ENCODE measurements around the gene AFTPH. TPM values are rescaled to one million over a fixed set of nuclear protein-coding genes. Genes with fewer than 3 reads are reported as not detected.
"Not testable (repeated sequence)": the region's sequence is repeated elsewhere in the genome, so short reads cannot be mapped to it uniquely, and the experiment has no call there.

Gene AFTPH
- polyA plus RNA-seq, 2 of the 4 experiments (the other 2 are of a cell fraction), result 24.0 to 51.4 TPM

DNA sequence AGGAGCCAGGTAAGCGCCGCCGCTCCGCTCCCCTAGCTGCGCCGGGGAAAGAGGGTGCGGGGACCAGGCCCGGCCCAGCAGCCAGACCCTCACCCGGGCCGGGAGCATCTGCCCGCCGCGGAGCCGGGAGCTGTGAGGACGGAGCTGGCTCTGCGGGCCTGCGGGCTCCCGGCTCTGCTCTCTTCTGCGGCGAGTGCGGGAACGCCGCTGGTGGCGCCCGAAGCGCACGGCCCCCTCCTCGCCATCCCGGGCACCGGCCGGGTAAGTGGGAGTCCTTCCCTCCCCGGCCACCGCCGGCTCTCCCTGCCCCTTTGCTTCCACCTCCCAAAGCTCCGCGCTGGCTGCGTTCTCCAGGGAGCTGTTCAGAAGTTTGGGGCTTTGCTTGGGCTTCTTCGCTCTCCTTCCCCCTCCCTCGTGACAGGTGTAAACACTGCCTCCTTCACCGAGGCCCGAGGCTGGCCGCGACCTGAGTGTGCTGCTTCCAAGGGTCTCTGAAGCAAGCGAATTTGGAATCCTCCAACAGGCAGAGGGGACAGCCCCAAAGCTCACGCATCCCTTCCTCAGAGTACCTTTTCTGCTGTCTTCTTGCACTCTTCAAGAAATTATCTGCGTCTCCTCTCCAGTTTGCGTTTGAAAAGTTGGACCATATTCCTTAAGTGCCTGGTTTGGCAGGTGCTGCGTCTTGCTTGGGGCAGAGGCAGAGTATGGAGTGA lies 632 bp downstream of the AFTPH start:
- Histone ChIP-seq H3K9me3 (no peaks in the 10 kb centered on the region), H3K4me1 (peaks cover 15% of the 10 kb centered on the region; the same call in 2 of the 3 replicates), H3K4me3 (peak overlapping the region; percentile 89), H3K4me2 (peak overlapping the region; percentile 93), H3K27ac (peak overlapping the region; percentile 86 to 96)
- WGBS (ENCODE audit: missing lambda C conversion rate), result under 1% methylated on average over 22 of the region's 48 CpGs
- ChIA-PET CTCF (interaction anchor here (1.0 to 3.3 kb wide), 19 partner anchors 10 to 353 kb away, joined by 3 to 63 read pairs (median 11); no protein-coding TSS in a partner anchor), POLR2A (interaction anchor here (0.8 to 1.9 kb wide), 8 partner anchors 10 to 335 kb away, joined by 3 to 9 read pairs (median 4); partner anchors contain the start of gene SERTAD2)
- FAIRE-seq (no peak), DNase-seq (ENCODE audit: low read depth in 1 of 2, low spot score in 1 of 2) (peak; percentile 26 to 28), ATAC-seq (peak; percentile 69 to 73)
- TF ChIP-seq PHF8 (IDR thresholded peaks at IDR 0.05; ENCODE audit: borderline replicate concordance, low read depth), result peak; percentile 96; the same call in 1 of the 2 replicates
- TF ChIP-seq KDM5A (IDR thresholded peaks at IDR 0.05), result peak; percentile 53; the same call in 1 of the 2 replicates
- no peak for TF ChIP-seq RNF2 (IDR thresholded peaks at IDR 0.05; ENCODE audit: borderline replicate concordance, low read depth)

DNA sequence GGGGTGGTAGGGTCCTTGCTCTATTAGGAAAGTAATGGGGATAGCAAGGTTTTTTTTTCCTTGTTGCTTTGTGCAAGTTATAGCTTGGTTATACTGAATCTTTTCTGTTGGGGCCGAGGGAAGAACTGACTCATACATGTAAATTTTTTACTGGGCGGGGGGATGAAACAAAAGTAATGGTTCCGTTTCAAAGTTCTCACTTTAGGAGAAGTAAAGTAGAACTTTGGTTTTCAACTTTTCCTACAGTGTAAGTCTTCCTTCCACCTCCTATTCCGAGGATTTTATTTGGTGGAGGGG lies 1.1 kb downstream of the AFTPH start:
- TF ChIP-seq RFX5 (IDR thresholded peaks at IDR 0.05), result no peak
- no peak for TF ChIP-seq FOSB (CRISPR knock-in tag; IDR thresholded peaks at IDR 0.05)
- TF ChIP-seq RCOR1 (IDR thresholded peaks at IDR 0.05; ENCODE audit: low read depth, low read length), result no peak
- TF ChIP-seq KDM5A (IDR thresholded peaks at IDR 0.05), result no peak
- TF ChIP-seq GATA3 (IDR thresholded peaks at IDR 0.05; ENCODE audit: borderline replicate concordance), result no peak
- Histone ChIP-seq H3K4me2 (peak overlapping the region; percentile 93), H3K4me3 (peak overlapping the region; percentile 89), H3K9me3 (no peaks in the 10 kb centered on the region), H3K4me1 (peaks cover 15% of the 10 kb centered on the region; the same call in 2 of the 3 replicates), H3K27ac (peak overlapping the region; percentile 86 to 96; a peak in 5 of 6 replicates)
- CTCF ChIA-PET, result interaction anchor here (1.0 to 3.3 kb wide), 6 partner anchors 29 to 348 kb away, joined by 3 to 63 read pairs (median 5); no protein-coding TSS in a partner anchor
- ATAC-seq, result no peak
- POLR2A ChIA-PET, result interaction anchor here (1.1 to 1.9 kb wide), 2 partner anchors 72 to 334 kb away, joined by 3 to 9 read pairs; no protein-coding TSS in a partner anchor
- no peak for DNase-seq (ENCODE audit: low read depth in 1 of 2, low spot score in 1 of 2)
- no peak for FAIRE-seq
- WGBS (ENCODE audit: missing lambda C conversion rate), result 8% methylated on average over 4 of the region's 4 CpGs

DNA sequence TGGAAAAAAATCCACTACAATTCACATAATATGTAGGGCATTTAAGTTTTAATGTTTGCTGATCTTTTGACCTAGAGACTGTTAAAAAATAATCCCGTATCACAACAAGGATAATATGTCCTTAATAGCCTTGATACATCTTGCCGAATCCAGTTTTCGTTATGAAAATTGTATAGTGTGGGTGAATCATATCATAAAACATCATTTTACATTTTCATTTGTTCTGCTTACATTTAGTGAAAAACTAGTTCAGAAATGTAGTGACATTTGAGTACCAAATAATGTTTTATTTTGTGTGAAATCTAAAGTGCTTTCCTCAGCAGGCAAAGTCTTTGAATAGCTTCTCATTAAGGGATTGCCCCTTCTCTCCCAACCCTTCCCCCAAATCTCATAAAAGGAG lies 1.9 kb downstream of the AFTPH start:
- FAIRE-seq, result no peak
- no peak for TF ChIP-seq CHD4 (IDR thresholded peaks at IDR 0.05; ENCODE audit: borderline replicate concordance)
- TF ChIP-seq, protein P1, sequence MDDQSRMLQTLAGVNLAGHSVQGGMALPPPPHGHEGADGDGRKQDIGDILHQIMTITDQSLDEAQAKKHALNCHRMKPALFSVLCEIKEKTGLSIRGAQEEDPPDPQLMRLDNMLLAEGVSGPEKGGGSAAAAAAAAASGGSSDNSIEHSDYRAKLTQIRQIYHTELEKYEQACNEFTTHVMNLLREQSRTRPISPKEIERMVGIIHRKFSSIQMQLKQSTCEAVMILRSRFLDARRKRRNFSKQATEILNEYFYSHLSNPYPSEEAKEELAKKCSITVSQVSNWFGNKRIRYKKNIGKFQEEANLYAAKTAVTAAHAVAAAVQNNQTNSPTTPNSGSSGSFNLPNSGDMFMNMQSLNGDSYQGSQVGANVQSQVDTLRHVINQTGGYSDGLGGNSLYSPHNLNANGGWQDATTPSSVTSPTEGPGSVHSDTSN (IDR thresholded peaks at IDR 0.05), result no peak
- no peak for TF ChIP-seq RAD21 (conservative IDR thresholded peaks at IDR 0.05 in 1 of 2, IDR thresholded peaks at IDR 0.05 in 1 of 2)
- no peak for TF ChIP-seq ESRRA (IDR thresholded peaks at IDR 0.05; ENCODE audit: borderline replicate concordance, low read length)
- no peak for TF ChIP-seq TP53 (CRISPR knock-in tag; IDR thresholded peaks at IDR 0.05)
- TF ChIP-seq MYC (IDR thresholded peaks at IDR 0.05; ENCODE audit: borderline replicate concordance, low read length), result no peak
- TF ChIP-seq, protein P2, sequence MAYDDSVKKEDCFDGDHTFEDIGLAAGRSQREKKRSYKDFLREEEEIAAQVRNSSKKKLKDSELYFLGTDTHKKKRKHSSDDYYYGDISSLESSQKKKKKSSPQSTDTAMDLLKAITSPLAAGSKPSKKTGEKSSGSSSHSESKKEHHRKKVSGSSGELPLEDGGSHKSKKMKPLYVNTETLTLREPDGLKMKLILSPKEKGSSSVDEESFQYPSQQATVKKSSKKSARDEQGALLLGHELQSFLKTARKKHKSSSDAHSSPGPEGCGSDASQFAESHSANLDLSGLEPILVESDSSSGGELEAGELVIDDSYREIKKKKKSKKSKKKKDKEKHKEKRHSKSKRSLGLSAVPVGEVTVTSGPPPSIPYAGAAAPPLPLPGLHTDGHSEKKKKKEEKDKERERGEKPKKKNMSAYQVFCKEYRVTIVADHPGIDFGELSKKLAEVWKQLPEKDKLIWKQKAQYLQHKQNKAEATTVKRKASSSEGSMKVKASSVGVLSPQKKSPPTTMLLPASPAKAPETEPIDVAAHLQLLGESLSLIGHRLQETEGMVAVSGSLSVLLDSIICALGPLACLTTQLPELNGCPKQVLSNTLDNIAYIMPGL (CRISPR knock-in tag; IDR thresholded peaks at IDR 0.05; ENCODE audit: borderline replicate concordance), result no peak
- TF ChIP-seq SMC3 (IDR thresholded peaks at IDR 0.05), result no peak
- TF ChIP-seq HOXA7 (CRISPR knock-in tag; IDR thresholded peaks at IDR 0.05), result no peak
- no peak for DNase-seq (ENCODE audit: low read depth in 1 of 2, low spot score in 1 of 2)
- 86% methylated on average over 3 of the region's 3 CpGs for WGBS (ENCODE audit: missing lambda C conversion rate)
- no peak for ATAC-seq
- Histone ChIP-seq H3K9me3 (no peaks in the 10 kb centered on the region), H3K4me1 (peaks cover 15% of the 10 kb centered on the region; the same call in 2 of the 3 replicates), H3K27ac (no peak overlapping the region), H3K4me2 (peak overlapping the region; percentile 93), H3K4me3 (no peak overlapping the region)
- CTCF ChIA-PET, result interaction anchor here (0.6 to 1.9 kb wide), 3 partner anchors 120 to 347 kb away, joined by 3 to 6 read pairs (median 4); no protein-coding TSS in a partner anchor
- POLR2A ChIA-PET, result no interaction called here

DNA sequence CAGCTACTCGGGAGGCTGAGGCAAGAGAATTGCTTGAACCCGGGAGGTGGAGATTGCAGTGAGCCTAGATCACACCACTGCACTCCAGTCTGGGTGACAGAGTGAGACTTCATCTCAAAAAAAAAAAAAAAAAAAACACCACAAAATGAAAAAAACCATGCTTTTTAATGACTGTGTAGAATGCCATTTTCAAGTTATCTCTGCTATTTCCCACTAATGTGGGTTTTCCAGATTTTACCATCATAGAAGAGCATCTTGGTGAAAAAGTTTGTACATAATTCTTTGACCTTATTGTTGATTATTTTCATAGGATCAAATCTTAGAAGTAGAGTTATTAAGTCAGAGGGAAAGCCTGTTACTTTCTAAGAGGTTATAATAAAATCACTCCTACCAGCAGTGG lies 6.8 kb downstream of the AFTPH start:
- H3K9me3 ChIP-seq; DNase-seq (ENCODE audit: low read depth in 1 of 2, low spot score in 1 of 2); H3K4me3 ChIP-seq; POLR2A ChIA-PET; FAIRE-seq; H3K27ac ChIP-seq; ATAC-seq; H3K4me2 ChIP-seq: not testable (repeated sequence)
- 95% methylated on average over 2 of the region's 2 CpGs for WGBS (ENCODE audit: missing lambda C conversion rate)
- CTCF ChIA-PET, result interaction anchor here (2.1 to 2.8 kb wide), 2 partner anchors 8 to 200 kb away, joined by 6 to 11 read pairs; partner anchors contain the start of gene AFTPH
- peaks cover 25% of the 10 kb centered on the region; the same call in 2 of the 3 replicates for H3K4me1 ChIP-seq

All from A549 (cell line).